HPDE6-E6E7 (cell line): ENCODE data around the gene SH3RF1.
"Not testable (repeated sequence)": the region's sequence is repeated elsewhere in the genome, so short reads cannot be mapped to it uniquely, and the experiment has no call there.

Experiments used
- DNase-seq: peaks from one replicate; pipeline ENCODE4 v3.0.0; 2011; ENCODE audit warnings: missing footprints; ENCODE audit errors: extremely low spot score

SH3RF1 gene

GRCh38 chr4:169201222-169202144 lies 69.3 kb downstream of the SH3RF1 start:
- no peak for DNase-seq

- DNase-seq: no peak
Measured at GRCh38 chr4:169200361-169201030, 70.3 kb downstream of the SH3RF1 start.

GRCh38 chr4:169199184-169199583 lies 71.6 kb downstream of the SH3RF1 start:
- DNase-seq: no peak

GRCh38 chr4:169198167-169198566 lies 72.6 kb downstream of the SH3RF1 start:
- DNase-seq: no peak

GRCh38 chr4:169197206-169197605 lies 73.5 kb downstream of the SH3RF1 start:
- not testable (repeated sequence) for DNase-seq

- no peak for DNase-seq
Measured at GRCh38 chr4:169195032-169195431, 75.7 kb downstream of the SH3RF1 start.

- not testable (repeated sequence) for DNase-seq
Measured at GRCh38 chr4:169189968-169190367, 80.8 kb downstream of the SH3RF1 start.

- DNase-seq: no peak
Measured at GRCh38 chr4:169189372-169189771, 81.4 kb downstream of the SH3RF1 start.

- no peak for DNase-seq
Measured at GRCh38 chr4:169188204-169188603, 82.6 kb downstream of the SH3RF1 start.

- no peak for DNase-seq
Measured at GRCh38 chr4:169185133-169185956, 85.4 kb downstream of the SH3RF1 start.

GRCh38 chr4:169184686-169185085 lies 86.1 kb downstream of the SH3RF1 start:
- DNase-seq: no peak

- DNase-seq: no peak
Measured at GRCh38 chr4:169184236-169184635, 86.5 kb downstream of the SH3RF1 start.

- no peak for DNase-seq
Measured at GRCh38 chr4:169183581-169183980, 87.2 kb downstream of the SH3RF1 start.

- no peak for DNase-seq
Measured at GRCh38 chr4:169179609-169180521, 90.9 kb downstream of the SH3RF1 start.

- not testable (repeated sequence) for DNase-seq
Measured at GRCh38 chr4:169178092-169178491, 92.7 kb downstream of the SH3RF1 start.

GRCh38 chr4:169175476-169175875 lies 95.3 kb downstream of the SH3RF1 start:
- DNase-seq: no peak

GRCh38 chr4:169175035-169175434 lies 95.7 kb downstream of the SH3RF1 start:
- no peak for DNase-seq

- no peak for DNase-seq
Measured at GRCh38 chr4:169174247-169174646, 96.5 kb downstream of the SH3RF1 start.

- no peak for DNase-seq
Measured at GRCh38 chr4:169167957-169168858, 102.5 kb downstream of the SH3RF1 start.
